Stimulated activated CD4-positive, alpha-beta T cell treated with anti-CD3 and anti-CD28 coated beads, Interleukin-1b, Interleukin-23, amount 100 ng/mL, for 24 hours (primary cell): ENCODE data around the gene ZNF697.
"Not testable (repeated sequence)": the region's sequence is repeated elsewhere in the genome, so short reads cannot be mapped to it uniquely, and the experiment has no call there.

Experiments used
- DNase-seq, 4 experiments: peaks; one replicate each; pipeline ENCODE4 v3.0.0-alpha.2; 2020; ENCODE audit warnings: low read depth in 4 of 4, low spot score in 1 of 4

Gene ZNF697

DNA sequence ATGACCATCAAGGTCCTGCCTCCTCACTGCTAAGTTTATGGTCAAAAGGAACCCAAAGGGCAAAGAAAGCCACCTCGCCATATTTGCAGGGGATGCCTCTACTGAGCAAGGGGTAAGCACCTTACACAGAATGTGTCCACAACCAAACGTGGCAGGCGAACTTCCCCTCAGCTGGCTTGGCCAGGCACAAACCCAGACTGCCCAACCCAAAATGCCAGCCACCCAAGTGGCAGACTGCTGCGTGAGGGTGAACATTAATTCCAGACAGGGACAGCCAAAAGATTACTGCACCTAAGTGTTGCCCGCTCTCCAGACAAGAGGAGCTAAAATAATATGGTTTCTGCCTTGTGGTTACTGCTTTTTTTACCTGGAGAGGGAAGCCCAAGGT is 16.0 kb downstream of the ZNF697 start:
- DNase-seq: no peak

DNA sequence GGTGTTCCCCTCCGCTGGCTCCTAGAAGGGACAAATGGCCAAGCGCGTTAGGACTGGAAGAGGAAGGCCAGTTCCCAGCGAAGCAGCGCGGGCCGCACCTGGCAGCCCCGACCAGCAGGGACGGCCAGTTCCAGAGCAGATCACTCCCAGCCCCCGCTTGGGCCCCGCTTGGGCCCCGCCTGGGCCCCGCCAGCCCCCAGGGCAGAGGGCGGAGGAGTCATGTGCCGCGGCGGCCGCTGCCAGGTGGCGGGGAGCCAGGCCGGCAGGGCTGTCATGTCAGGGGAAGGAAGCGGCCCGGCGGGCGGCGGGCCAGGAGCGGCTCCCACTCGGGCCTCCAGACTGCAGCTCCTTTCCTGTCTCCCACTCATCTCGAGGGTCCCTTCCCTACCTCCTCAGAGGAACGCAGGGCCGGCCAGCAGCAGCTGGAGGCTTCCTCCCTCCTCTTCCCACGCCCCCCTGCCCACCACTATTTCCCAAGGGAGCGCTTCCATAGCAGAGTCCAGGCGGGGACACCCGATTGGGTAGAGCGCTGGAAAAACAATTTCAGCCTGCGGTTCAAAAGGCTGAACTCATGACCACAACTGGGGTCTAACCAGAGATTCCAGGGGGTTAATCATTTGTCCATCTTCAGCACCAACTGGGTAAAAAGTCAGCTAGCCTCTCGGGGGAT is 16.5 kb downstream of the ZNF697 start:
- no peak for DNase-seq

DNA sequence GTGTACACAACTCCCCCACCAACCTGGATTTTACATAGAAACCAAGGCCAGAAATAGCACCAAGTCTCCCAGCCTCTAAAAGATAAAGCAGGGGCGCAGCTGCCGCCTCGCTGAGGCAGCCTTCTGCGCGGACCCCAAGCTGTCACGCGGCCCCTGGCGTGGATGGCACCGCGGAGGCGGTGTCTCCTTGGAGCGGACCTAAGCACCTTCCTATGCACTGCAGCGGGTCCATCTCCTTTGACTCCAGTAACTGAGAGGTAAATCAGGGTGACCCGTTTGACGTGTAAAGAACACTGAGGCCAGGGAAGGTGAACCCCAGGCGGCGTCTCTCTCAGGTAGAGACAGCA is 17.0 kb downstream of the ZNF697 start:
- no peak for DNase-seq

DNA sequence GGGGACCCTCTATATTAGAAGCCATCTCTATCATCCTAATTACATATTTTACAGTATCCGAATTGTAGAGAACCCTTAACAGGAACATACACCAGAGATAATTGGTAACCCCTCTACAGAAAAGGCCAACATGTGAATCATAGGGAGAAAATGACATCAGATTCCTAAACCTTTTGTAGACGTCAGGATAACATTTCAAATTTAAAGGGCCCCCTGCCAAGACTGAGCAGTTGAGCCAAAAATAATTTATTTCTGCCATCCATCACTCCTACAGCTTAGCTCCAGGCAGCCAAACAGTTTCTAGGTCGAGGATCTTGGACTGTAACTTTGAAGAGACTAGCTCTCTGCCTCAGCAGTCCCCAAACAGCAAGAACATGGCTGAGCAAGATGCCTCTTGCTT is 21.2 kb downstream of the ZNF697 start:
- DNase-seq: no peak

DNA sequence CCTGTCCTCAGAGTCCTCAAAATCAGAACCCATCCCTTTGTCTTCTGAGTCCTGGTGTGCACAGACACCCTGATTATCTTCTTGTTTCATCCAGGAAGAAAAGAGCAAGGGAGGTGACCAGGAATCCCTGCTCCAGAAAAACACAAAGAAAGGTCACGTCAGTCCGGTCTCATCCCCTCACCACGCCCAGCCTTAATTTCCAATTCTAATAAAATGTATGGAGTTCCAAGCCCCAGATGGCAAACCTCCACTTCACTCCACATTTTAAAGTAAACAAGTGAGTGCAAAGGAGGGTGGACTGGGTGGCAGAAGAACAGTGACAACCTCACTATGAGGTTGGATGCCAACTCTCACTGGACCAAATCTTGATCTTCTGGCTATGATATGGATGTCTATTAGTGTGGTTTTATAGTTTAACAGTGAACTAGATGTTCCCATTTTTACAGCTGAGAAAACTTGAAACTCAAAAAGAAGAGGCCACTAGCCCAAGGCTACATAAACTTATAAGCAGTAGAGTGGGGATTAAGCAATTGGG is 22.0 kb downstream of the ZNF697 start:
- DNase-seq: no peak

DNA sequence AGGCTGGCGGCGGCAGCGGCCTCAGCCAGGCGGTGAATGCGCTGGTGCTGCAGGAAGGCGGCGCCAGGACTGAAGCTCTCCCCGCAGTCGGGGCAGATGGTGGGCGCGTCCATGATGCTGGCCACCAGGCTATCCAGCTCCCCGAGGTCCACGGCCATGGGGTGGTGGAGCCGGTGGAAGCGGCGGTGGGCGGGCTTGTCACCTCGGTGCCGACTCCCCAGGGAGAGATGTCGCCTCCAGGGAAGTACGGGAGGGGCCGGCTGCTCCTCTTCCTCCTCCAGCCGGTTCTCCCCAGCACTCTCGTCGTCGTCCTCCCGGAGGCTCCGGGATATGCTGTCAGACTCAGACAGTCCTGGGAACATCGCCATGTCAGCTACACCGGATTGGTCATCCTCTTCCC is 24.4 kb downstream of the ZNF697 start:
- no peak for DNase-seq

DNA sequence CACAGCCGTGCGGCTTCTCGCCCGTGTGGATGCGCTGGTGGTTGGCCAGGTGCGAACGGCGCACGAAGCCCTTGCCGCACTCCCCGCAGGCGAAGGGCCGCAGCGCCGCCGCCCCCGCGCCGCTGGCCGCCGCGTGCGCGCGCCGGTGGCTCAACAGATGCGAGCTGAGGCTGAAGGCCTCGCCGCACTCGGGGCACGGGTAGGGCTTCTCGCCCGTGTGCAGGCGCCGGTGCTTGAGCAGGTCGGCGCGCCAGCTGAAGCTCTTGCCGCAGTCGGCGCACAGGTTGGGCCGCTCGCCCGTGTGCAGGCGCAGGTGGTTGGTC is 24.9 kb downstream of the ZNF697 start:
- no peak for DNase-seq

DNA sequence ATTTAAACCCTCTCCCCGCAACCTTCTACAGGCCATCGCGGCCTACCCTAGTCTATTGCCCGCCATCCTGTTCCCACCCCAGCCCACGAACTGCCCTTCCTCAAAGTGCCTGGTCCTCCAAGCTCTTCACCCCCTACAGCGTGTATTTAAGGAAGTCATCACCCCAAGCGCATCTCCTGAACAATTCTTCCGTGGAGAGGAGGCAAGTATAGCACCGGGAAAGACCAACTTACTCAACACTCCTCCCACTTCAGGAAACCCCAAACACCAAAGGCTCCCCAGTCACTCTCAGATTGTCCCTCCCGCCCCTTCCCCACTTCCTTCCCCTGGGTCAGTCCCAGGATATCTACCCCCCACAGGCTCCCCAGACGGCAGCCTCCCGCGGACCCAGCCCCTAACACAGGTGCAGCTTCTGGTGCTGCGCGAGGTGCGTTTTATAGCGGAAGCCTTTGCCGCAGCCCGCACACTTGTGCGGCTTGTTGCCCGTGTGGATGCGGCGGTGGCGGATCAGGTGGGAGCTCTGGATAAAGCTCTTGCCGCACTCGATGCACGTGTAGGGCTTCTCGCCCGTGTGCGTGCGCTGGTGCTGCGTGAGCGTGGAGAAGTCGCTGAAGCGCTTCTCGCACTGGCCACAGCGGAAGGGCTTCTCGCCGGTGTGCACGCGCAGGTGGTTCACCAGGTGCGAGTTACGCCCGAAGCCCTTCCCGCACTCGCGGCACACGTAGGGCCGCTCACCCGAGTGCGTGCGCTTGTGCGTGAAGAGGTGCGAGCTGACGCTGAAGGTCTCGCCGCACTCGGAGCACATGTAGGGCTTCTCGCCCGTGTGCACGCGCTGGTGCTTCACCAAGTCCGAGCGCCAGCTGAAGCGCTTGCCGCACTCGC is 25.5 kb downstream of the ZNF697 start:
- no peak for DNase-seq

DNA sequence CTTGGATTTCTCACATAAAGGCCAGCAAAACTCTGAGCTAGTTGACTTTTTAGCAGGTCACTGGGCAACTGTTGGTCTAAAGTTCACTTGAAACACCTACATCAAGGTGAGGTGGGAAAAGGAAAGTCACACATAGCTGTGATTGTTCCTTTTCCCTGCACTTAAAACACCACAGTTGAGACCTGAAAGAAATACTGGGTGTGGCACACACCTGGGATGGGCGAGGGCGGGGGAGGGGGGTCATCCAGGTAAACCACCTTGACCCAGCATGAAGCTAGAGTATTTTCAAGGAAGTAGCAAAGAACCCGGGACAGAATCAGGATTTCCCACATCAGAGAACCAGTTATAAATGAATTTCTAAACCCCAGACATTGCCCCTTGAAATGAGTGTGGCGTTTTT is 26.4 kb downstream of the ZNF697 start:
- DNase-seq: no peak

DNA sequence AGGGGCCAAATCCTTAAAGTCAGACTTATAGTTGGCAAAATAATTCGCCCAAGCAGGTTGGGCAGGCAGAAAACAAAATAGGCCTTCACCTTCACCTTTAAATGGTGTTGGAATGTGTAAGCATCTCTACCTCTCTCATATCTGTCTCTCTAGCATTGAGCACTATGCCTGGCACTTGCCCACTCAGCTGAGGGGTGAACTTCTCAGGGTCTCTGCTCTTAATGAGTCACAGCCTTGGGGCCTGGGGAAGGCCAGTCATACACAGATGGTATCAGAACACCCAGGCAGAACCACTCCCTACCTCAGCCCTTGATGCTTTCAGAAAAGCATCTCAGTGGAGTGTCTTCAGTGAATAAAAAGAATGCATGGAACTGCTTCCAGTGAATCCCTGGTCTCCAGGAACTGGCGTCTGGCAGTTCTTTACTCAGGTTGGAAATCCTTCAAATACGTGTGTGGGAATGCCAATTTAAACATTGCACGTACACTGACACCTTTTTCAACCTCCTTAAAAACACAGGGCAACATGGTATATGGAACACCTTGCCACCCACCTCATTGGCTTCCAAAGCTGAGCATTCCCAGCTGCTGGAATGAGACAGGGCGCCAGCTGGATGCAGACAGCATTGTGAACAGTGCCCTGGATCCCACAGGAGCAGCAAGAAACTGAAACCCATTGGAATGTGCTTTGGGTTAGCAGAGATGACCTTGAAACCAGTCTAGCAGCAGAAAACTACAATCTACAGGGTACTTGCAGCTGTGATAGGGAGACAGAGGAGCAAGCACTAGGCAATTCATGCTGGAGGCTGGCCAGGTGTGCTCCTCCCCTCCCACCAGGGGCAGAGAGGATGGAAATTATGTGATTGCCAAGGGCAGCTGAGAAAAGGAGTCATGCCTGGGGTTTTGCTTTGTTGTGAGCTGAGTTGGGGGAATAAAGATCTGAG is 30.0 kb downstream of the ZNF697 start:
- DNase-seq: no peak

DNA sequence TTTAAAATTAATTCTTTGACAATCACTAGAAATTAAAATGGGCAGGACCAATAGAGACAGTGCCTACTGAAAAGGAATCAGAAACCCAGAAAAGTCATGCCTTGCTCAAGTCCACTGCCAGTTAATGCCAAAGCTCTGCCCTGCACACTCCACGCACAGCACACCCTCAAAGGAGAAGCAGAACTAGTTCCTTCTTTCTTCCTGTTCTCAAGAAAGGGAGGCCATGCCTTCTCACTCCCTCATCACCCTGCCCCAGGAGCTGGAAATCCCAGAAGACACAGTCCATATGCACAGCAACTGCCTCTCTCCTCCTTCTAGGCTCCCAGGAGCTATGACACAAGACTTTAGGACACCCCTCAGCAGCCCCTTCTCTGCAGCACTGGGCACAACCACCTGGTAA is 31.3 kb downstream of the ZNF697 start:
- not testable (repeated sequence) for DNase-seq

DNA sequence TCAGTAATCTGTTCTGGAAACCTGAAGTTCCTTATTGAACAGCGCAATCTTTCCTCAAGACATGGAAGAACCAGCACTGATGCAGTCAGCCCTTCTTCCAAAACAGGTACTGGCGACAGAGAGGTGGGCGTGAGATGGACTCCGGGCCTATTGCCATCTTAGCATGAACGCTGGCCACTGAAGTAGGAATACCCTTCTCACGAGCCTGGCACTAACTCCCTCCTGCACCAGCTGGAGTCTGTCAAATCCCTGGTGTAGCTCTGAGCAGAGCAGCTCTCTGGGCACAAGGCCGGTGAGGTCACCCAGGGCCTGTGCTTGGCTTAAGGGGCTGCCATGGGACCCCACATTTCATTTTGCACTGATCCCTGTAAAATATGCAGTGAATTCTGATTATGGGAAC is 33.0 kb downstream of the ZNF697 start:
- not testable (repeated sequence) for DNase-seq

DNA sequence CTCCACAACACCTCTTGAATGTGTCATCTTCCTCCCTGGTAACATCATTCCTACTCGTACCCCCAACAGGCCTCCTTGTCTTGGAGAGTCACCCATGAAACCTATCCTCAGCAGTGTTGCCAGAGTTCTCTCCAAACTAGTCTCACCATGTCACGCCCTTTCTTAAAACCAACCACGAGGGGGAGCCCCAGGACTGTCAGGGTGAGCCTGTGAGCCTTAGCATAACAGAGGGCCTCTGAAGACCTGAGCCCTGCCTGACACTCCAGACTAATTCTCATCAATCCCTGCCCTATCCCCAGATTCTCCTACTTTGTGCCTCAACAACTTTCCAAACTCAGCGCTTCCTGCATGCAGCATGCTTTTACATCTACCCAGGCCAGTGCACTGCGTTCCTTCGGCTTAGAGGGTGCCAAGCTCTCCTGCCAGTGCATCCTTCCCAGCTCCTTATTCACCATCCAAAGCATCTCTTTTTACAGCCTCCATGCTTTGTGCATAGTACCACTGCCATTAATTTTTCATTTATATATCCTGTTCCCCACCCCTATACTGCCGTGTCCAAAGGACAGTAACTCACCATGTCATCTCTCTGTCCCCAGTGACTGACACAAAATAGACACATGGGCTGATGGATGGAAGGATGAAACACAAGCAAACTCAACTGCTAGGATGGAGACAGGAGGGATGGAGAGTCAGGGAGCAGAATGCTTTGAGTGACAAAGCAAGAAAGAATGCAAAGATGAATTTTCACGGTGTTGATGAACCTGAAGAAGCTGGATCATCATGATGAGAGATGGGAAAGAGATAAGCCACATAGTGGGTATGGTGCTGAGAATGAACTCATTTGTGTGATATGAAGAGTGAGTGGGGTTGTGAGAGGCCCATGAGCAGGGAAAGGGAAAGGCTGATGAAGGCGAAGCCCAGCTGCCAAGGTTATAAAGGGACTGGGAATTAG is 34.0 kb downstream of the ZNF697 start:
- peak; percentile 29 to 57 (median 41) for DNase-seq

DNA sequence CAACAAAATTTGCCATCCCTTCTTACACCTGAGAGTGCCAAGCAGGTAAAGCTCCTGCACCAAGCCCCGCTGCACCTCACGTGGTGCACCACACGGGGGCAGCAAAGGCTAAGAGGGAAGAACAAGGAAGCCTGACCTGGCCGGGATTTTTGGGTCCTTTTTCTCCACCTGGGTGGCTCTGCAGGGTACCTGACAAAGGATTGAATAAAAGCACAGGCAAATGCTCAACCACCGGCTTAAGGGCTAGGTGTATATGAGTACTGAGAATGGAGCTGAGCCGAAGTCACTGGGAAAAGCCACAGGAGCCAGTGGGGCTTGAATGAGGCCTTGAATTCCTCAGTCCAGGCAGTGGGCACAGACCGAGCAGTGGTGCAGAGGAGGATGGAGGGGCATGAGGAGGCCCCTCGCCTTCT is 36.4 kb downstream of the ZNF697 start:
- peak; percentile 4 to 61 (median 36) for DNase-seq

DNA sequence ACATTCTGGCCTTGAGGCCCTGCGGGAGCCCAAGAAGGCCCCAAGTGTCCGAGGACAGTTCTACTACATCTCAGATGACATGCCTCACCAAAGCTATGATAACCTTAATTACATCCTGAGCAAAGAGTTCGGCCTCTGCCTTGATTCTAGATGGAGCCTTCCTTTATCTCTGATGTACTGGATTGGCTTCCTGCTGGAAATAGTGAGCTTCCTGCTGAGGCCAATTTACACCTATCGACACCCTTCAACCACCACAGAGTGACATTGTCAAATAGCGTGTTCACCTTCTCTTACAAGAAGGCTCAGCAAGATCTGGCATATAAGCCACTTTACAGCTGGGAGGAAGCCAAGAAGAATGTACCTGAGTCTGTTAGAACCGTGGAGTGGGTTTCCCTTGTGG is 39.2 kb downstream of the ZNF697 start:
- DNase-seq: not testable (repeated sequence)

DNA sequence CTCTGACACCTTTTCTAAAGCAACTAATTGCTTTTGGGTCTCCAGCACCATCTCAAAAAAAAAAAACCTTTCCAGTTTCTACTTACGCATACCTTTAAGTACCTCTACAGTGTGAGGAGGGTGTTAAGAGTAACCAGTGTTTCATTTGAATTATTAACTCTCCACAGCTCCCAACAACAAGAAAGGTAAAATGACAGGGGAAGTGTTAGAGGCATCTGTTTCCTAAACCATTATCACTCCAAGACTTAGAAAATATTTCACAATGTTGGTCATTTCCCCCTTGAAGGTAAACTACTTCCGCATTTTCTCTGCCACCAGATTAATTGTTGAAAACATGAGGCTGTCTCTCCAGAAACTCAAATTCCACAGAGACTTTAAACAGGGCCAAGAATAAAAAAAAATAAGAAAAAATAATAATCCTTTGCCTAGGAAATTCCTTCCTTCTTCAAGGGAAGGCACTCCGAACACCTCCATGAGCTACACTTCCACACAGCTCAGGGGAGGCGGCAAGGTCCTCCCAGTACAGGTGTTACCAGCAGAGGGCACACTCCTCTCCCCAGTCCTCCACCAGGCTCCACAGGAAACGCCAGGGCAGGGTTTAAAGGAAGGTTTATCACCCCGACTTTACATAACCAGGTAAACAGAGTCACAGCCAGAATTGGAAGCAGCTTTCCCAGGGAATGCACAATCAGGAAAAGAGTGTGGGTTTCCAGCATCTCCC is 40.8 kb downstream of the ZNF697 start:
- not testable (repeated sequence) for DNase-seq

DNA sequence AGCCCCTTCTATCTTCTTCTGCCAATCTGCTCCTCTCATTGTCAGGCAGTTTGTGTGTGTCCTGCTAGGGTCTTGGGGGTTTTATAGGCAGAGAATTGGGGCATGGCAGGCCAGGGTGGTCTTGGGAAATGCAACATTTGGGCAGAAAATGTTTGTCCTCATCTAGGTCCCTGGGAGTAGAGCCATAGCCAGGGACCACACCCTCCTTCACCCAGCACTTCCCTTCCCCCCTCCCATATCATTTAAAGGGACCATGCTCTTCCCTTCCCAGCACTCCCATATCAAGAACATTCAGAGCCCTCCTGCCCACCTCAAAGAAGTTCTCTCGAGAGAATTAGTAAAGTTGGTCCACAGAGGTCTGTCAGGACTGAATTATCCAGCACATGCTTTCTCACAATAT is 41.7 kb downstream of the ZNF697 start:
- no peak for DNase-seq

DNA sequence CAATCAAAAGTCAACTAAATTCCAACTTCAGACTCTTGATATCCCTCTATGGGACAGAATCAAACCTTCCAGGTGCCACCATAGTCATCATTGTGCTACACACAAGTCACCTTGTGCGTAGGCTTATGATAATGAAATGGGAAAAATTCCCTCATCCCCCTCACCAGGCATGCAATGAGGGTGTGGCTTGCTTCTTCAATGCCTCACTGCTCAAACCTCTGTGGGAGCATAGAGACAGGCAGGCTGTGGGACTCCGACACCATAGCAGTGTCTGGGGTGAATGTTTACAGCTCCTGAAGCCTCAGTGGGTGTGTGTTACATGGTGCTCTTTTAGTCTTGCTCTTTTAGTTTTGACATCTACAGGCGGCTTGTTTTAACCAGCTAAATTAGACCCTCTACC is 42.4 kb downstream of the ZNF697 start:
- DNase-seq: no peak

DNA sequence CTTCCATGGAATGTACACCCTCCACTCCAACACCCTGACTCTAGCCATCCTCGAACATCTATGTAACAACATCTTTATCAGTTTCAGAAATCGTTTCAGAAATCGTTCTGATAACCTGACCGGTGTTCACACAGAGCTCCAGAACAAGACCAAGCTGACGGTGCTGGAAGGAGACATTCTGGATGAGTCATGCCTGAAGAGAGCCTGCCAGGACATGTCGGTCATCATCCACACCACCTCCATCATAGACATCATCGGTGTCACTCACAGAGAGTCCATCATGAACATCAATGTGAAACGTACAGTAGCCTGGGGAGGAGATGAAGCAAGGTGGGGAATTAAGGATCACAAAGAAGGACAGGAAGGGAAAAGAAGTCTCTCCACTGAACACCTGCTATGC is 43.0 kb downstream of the ZNF697 start:
- DNase-seq: not testable (repeated sequence)

DNA sequence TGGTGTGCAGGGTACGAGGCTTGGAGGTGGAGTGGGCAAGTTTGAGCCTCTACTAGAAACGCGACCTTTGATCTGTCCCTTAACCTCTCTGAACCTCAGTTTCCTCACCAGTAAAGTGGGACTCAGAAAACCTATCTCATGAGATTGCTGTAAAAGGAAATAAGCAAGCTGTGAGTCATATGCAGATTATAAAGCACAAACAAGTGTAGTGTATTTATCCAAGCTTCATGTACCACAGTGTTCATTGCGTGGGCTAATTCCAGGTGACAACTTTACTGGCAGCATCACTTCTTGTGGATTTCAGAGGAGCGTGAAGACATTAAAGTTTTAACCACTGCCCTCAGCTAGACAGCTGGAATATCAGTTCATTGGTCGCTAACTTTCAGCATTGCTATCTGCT is 44.4 kb downstream of the ZNF697 start:
- DNase-seq: no peak
